Body of pancreas (tissue), 4 donors: ENCODE results near the gene REXO1. TPM values are rescaled to one million over a fixed set of nuclear protein-coding genes. Genes with fewer than 3 reads are reported as not detected.

ENCODE experiments used
- ATAC-seq: fragments of 150-250 bp; one replicate; pipeline ENCODE4 v1.9.1; 2016
- DNase-seq, 4 donors: peaks; one replicate each; pipeline ENCODE4 v3.0.0-alpha.2; 2019
- H3K27ac ChIP-seq, 4 donors: fragments of 200-600 bp; sonication (generic); 1 replicate in 3 of 4; 2 replicates in 1 of 4; pipeline versions ENCODE4 v1.5.1 to v1.6.1; 2016 to 2019; ENCODE audit warnings: mild to moderate bottlenecking in 1 of 4, mixed read lengths in 1 of 4, moderate library complexity in 1 of 4
- H3K27me3 ChIP-seq, 2 donors: fragments of 200-600 bp; sonication (generic); one replicate each; pipeline ENCODE4 v1.6.0; 2016; ENCODE audit warnings: mild to moderate bottlenecking in 1 of 2
- H3K36me3 ChIP-seq, 2 donors: fragments of 200-600 bp; sonication (generic); replicated peaks in 1 of 2; 2 replicates each; pipeline ENCODE4 v1.5.1; 2016; ENCODE audit warnings: low read depth in 2 of 2; ENCODE audit not compliant: insufficient read depth in 1 of 2
- H3K4me1 ChIP-seq: fragments of 200-600 bp; sonication (generic); one replicate; pipeline ENCODE4 v1.6.0; 2016
- H3K4me3 ChIP-seq, 2 donors: fragments of 200-600 bp; sonication (generic); 1 replicate in 1 of 2; 2 replicates in 1 of 2; pipeline ENCODE4 v1.5.1; 2016 to 2019
- H3K9me3 ChIP-seq, 3 donors: fragments of 200-600 bp; sonication (generic); 1 replicate in 2 of 3; 2 replicates in 1 of 3; pipeline ENCODE4 v1.5.1; 2016
- CTCF ChIP-seq, 7 experiments: fragments of 450-650 bp in 4 of 7; fragments of 200-600 bp in 3 of 7; sonication (generic) in 3 of 7; IDR thresholded peaks; one replicate each; pipeline ENCODE4 v1.5.1; 2016 to 2019; ENCODE audit warnings: antibody characterized with exemption in 7 of 7
- POLR2A ChIP-seq, 3 donors: fragments of 450-650 bp; IDR thresholded peaks; one replicate each; pipeline ENCODE4 v1.6.1; 2016; ENCODE audit warnings: antibody characterized with exemption in 3 of 3, mild to moderate bottlenecking in 2 of 3
- WGBS, 2 donors: methylation state at CpG; one replicate each; pipeline ENCODE4 v1.1.5; 2017; 5-methylcytosine and 5-hydroxymethylcytosine counted together
- intact Hi-C: fragments of 100-400 bp; cut with DNase I; formaldehyde crosslinking; loops from one replicate; pipeline ENCODE4 v1.15.1; 2023
- total RNA-seq, 2 donors: library from RNA; depleted of rRNA; stranded (reverse); fragments of >200 nt; gene quantifications; one replicate each; pipeline ENCODE4 v1.1.0, GENCODE V29; 2016

REXO1 gene
- total RNA-seq, 2 donors from 2014 or later, result 16.6 to 19.8 TPM

- H3K27ac ChIP-seq, result no peak overlapping the region
- WGBS, 2 donors, result 60 to 70% methylated on average over 5 to 11 of the region's 11 CpGs
Measured at GRCh38 chr19:1845642-1846041, 2.6 kb downstream of the REXO1 start.

GRCh38 chr19:1845125-1845515 is 3.2 kb downstream of the REXO1 start:
- H3K27me3 ChIP-seq, result no peaks in the 10 kb centered on the region
- no peaks in the 10 kb centered on the region for H3K36me3 ChIP-seq
- intact Hi-C loops, result no loop called here
- TF ChIP-seq CTCF (IDR thresholded peaks at IDR 0.05) (no peak), POLR2A (IDR thresholded peaks at IDR 0.05) (no peak)
- DNase-seq (no peak), ATAC-seq (no peak)
- H3K4me1 ChIP-seq, result peaks cover 73% of the 10 kb centered on the region
- WGBS, 2 donors, result 40 to 69% methylated on average over 1 to 13 of the region's 16 CpGs
- no peak overlapping the region for H3K27ac ChIP-seq
- H3K4me3 ChIP-seq, result no peak overlapping the region
- H3K9me3 ChIP-seq, result no peaks in the 10 kb centered on the region

More at GRCh38 chr19:1845642-1846041, 2.6 kb downstream of the REXO1 start:
- DNase-seq (no peak), ATAC-seq (no peak)
- Histone ChIP-seq H3K4me3 (no peak overlapping the region), H3K27me3 (no peaks in the 10 kb centered on the region), H3K36me3 (no peaks in the 10 kb centered on the region), H3K4me1 (peaks cover 70% of the 10 kb centered on the region), H3K9me3 (no peaks in the 10 kb centered on the region)
- no peak for TF ChIP-seq POLR2A (IDR thresholded peaks at IDR 0.05)
- no peak for TF ChIP-seq CTCF (IDR thresholded peaks at IDR 0.05)
- intact Hi-C loops, result no loop called here

- intact Hi-C loops, result no loop called here
- DNase-seq (no peak), ATAC-seq (no peak)
- H3K4me1 ChIP-seq, result peaks cover 77% of the 10 kb centered on the region
- 74 to 80% methylated on average over 2 to 18 of the region's 19 CpGs for WGBS, 2 donors
- H3K27me3 ChIP-seq, result no peaks in the 10 kb centered on the region
- no peaks in the 10 kb centered on the region for H3K36me3 ChIP-seq
- no peak overlapping the region for H3K4me3 ChIP-seq
- no peaks in the 10 kb centered on the region for H3K9me3 ChIP-seq
- no peak overlapping the region for H3K27ac ChIP-seq
- TF ChIP-seq CTCF (IDR thresholded peaks at IDR 0.05) (no peak), POLR2A (IDR thresholded peaks at IDR 0.05) (no peak)
Measured at GRCh38 chr19:1844513-1845124, 3.7 kb downstream of the REXO1 start.

GRCh38 chr19:1843646-1844394 is 4.5 kb downstream of the REXO1 start:
- 72 to 85% methylated on average over 13 to 18 of the region's 25 CpGs for WGBS, 2 donors
- DNase-seq (no peak), ATAC-seq (no peak)
- Histone ChIP-seq H3K9me3 (no peaks in the 10 kb centered on the region), H3K27me3 (no peaks in the 10 kb centered on the region), H3K27ac (no peak overlapping the region), H3K4me3 (no peak overlapping the region), H3K36me3 (no peaks in the 10 kb centered on the region), H3K4me1 (peaks cover 74% of the 10 kb centered on the region)
- no peak for TF ChIP-seq POLR2A (IDR thresholded peaks at IDR 0.05)
- no peak for TF ChIP-seq CTCF (IDR thresholded peaks at IDR 0.05)
- intact Hi-C loops, result no loop called here
